GM18502 (cell line): ENCODE data around the gene TCTN1.
"Not testable (repeated sequence)": the region's sequence is repeated elsewhere in the genome, so short reads cannot be mapped to it uniquely, and the experiment has no call there.

Experiments
- ATAC-seq: cut with Tn5 transposase; IDR thresholded peaks from one replicate; pipeline ENCODE4 v1.9.1; 2021; ENCODE audit warnings: mild to moderate bottlenecking; ENCODE audit not compliant: unreplicated experiment, poor library complexity

Gene TCTN1

DNA sequence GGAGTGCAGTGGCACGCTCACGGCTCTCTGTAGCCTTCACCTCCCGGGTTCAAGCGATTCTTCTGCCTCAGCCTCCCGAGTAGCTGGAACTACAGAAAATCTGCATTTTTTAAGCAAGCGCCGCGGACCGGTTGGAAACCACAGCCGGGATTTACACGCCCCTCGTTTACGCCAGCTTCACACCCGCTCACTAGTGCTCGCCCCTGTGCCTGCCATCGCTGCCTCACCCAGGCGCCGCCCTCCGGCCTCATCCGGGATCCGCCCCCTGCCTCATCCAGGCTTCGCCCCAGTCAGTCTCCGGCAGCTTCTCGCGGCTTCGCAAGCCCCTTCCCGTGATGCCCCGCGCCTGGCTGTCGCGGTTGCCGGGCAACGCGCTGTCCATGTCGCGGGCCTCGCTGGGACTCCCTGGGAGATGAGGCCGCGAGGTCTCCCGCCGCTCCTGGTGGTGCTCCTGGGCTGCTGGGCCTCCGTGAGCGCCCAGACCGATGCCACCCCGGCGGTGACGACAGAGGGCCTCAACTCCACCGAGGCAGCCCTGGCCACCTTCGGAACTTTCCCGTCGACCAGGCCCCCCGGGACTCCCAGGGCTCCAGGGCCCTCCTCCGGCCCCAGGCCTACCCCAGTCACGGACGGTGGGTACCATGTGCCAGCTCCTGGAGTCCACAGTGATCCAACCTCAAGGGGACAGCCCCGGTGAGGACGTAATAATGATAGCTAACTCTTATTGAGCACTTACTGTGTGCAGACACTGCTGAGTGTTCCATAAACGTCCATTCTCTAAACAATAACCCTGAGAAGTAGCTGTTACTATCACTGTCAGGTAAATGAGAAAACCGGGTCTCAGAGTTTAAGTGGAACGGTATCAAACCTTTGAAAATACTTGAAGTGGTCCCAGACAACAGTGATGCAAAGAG lies at the start of gene TCTN1:
TSS of gene TCTN1 (plus strand) at position 359 of the 914 bp plus-strand sequence. CDS start at position 413, 54 bp downstream.
- ATAC-seq = peak; percentile 94

GRCh38 chr12:110564471-110564991 lies 49.4 kb upstream of the TCTN1 start:
- no peak for ATAC-seq

DNA sequence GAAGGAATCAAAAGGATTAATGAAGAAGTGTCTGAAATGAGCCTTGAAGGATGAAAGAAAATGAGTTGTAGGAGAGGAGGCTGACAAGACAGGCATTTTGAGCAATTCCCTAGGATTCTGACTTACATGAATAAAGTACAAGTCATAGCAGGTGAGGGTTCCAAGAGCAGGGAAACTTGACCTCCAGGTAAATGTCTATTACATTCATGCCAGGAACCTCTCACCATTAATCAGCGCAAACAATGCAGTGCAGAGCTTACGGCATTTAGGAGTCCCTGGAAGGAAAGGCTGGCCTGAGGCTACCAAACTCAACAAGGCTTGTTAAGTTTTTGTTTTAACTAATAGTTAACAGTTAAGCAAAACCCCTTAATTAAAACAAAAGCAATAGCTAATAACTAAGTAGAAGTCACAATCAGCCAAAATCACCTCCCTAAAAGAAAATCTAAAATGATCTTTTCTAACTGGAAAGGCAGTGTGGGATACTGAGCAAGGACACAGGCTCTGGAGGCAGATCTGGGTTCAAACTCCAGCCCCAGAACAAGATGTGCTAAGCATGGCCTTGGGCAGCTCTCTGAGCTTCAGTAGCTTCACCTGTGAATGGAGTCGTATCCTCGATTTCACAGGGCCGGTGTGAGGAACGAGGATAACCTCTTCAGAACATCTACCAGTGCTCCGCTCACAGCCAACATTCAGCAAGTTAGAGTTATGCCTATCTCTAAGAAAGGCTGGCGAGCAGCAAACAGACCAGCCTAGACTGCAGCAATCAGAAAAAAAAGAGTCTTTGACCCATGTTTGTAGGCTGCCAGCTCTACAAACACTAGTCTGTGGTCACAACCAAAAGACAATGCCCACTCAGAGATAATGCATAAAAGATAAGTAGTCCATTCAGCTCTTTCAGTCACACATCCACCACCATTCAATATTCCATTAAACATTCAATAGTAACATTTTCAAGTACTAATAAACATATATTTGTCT lies 47.7 kb upstream of the TCTN1 start:
- ATAC-seq = no peak

- no peak for ATAC-seq
Observed at GRCh38 chr12:110566993-110567392, 46.9 kb upstream of the TCTN1 start.

DNA sequence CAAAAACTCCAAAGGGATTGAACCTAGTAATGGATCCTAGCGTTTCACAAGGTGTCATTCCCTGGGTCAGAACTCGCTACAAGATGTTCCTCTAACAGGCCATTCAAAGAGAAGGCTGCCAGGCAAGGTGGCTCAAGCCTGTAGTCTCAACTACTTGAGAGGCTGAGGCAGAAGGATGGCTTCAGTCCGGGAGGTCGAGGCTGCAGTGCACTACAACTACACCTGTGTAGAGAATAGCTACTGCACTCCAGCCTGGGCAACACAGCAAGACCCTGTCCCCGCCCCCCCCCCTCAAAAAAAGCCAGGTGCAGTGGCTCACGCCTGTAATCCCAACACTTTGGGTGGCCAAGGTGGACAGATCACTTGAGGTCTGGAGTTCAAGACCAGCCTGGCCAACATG lies 45.2 kb upstream of the TCTN1 start:
- ATAC-seq = no peak

DNA sequence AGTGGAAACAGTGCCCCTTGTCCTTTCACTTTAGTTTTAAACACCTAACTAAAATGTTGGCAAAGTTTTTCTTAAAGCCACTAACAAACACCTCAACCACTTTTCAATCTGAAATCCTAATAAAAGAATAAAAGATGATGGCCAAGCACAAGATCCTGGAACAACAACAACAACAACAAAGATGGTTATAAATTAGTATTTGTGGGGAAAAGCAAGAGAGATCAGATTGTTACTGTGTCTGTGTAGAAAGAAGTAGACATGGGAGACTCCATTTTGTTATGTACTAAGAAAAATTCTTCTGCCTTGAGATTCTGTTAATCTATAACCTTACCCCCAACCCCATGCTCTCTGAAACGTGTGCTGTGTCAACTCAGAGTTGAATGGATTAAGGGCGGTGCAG lies 44.1 kb upstream of the TCTN1 start:
- not testable (repeated sequence) for ATAC-seq

DNA sequence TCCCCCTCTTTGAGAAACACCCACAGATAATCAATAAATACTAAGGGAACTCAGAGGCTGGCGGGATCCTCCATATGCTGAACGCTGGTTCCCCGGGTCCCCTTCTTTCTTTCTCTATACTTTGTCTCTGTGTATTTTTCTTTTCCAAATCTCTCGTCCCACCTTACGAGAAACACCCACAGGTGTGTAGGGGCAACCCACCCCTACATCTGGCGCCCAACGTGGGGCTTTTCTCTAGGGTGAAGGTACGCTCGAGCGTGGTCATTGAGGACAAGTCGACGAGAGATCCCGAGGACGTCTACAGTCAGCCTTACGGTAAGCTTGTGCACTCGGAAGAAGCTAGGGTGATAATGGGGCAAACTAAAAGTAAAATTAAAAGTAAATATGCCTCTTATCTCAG lies 43.1 kb upstream of the TCTN1 start:
- ATAC-seq = not testable (repeated sequence)

DNA sequence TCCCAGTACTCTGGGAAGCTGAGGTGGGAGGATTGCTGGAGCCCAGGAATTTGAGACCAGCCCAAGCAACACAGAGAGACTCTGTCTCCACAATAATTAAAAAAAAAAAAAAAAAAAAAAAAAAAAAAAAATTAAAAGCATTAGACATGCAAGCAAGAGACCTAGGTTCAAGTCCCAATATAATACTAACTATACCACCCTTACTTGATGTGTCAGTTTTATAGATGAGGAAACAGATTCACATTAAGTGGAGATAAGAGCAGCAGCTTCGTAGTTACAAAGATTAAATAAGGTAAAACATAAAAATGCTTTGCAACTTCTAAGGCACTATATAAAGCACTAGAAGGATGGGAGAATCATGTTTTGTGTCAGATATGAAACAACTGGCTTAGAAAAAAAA lies 39.9 kb upstream of the TCTN1 start:
- ATAC-seq = no peak

DNA sequence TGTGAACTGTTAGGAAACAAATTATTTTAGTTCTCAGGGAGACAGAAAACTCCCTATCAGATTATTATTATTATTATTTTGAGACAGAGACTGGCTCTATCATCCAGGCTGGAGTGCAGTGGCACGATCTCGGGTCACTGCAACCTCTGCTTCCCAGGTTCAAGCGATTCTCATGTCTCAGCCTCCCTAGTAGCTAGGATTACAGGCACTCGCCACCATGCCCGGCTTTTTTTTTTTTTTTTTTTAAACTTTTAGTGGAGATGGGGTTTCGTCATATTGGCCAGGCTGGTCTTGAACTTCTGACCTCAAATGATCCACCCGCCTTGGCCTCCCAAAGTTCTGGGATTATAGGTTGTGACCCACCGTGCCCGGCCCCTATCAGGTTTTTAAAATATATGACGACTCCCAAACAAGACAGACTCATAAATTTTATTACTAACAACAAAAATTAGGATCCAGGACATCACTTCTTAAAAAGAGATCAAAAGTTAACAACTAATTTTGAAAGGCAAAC lies 39.2 kb upstream of the TCTN1 start:
- ATAC-seq = not testable (repeated sequence)

- ATAC-seq = no peak
Observed at GRCh38 chr12:110575326-110575725, 38.6 kb upstream of the TCTN1 start.

GRCh38 chr12:110576504-110576903 lies 37.4 kb upstream of the TCTN1 start:
- ATAC-seq = no peak

DNA sequence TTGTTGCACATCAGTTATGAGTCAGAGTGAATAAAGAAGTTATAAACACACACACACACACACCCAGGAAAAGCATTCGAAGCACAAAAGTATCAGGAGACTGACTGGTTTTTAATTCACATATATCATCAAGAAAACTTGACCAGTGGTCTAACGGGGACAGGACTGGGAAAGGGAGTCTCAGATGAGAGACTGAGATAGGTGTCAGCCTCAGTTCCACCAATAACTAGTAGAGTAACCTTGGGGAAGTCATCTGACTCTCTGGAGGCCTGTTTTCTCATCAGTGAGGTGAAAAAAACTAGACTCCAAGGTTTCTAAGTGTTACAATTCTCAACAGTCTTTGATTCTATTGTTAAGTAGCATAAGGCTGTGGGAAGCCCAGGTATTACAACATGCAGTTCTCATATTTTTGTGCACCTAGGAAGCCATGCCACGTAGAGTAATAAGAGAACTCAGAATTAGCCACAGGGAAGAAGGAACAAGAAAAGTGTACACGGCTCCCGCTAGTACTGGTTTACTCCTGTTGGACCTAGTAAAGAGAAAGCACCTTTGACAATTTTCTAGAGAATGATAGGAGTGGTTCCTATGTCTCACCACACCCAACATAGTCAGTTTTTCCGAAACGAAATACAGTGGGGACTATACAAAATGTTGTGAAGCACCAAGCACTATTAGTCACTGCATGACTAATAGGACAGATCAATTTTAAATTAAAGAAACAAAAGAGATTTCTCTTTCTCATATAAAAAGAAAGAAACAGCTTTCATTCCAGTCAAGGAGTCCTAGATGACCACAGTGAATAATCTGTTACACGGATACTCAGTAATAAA lies 35.9 kb upstream of the TCTN1 start:
- ATAC-seq = peak; percentile 29

GRCh38 chr12:110578694-110579534 lies 35.0 kb upstream of the TCTN1 start:
- no peak for ATAC-seq

- no peak for ATAC-seq
Observed at GRCh38 chr12:110579535-110580253, 34.2 kb upstream of the TCTN1 start.

- ATAC-seq = no peak
Observed at GRCh38 chr12:110581931-110582275, 32.0 kb upstream of the TCTN1 start.

GRCh38 chr12:110582276-110583136 lies 31.4 kb upstream of the TCTN1 start:
- ATAC-seq = peak; percentile 50
